Peyer's patch (tissue), 4 donors: Measurements from ENCODE around the gene KLHL10.

Source experiments
- CTCF ChIP-seq, 6 experiments: fragments of 450-650 bp in 4 of 6; fragments of 200-600 bp in 2 of 6; sonication (generic) in 1 of 6; IDR thresholded peaks; one replicate each; pipeline ENCODE4 v1.5.1; 2017 to 2019; ENCODE audit warnings: antibody characterized with exemption in 6 of 6, mild to moderate bottlenecking in 3 of 6, moderate library complexity in 1 of 6
- POLR2A ChIP-seq, 2 donors: fragments of 450-650 bp; IDR thresholded peaks; one replicate each; pipeline ENCODE4 v1.5.1; 2017; ENCODE audit warnings: antibody characterized with exemption in 2 of 2, mild to moderate bottlenecking in 2 of 2, moderate library complexity in 2 of 2

GRCh38 chr17:41835214-41835799 is 2.3 kb upstream of the KLHL10 start:
- no peak for TF ChIP-seq CTCF (IDR thresholded peaks at IDR 0.05)
- no peak for TF ChIP-seq POLR2A (IDR thresholded peaks at IDR 0.05)
